Measurements from ENCODE around the gene CDCA3. TPM values are rescaled to one million over a fixed set of nuclear protein-coding genes. Genes with fewer than 3 reads are reported as not detected.
"Not testable (repeated sequence)": the region's sequence is repeated elsewhere in the genome, so short reads cannot be mapped to it uniquely, and the experiment has no call there.

The CDCA3 gene
- total RNA-seq, 4 donors from 2014 or later, result 1.1 to 5.9 (median 1.4) TPM

DNA sequence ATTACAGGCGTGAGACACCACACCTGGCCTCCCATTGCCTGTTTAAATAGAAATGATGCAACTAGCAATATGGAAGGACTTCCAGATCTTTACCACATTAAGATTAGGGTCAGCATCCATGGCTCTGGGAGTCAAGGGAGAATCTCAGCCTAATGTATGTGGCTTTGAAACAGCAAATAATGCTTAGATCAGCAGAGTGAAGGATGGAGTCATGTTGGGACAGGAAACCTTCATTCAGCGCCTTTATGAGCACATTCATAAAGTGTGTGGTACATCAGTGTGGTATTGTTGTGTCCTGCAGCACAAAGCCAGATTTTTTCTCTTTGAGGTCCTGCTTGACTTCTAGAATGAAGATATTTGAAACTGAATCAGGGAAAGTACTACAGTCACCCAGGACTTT is 37.3 kb upstream of the CDCA3 start:
- no peak for ATAC-seq
- Histone ChIP-seq H3K27me3 (no peaks in the 10 kb centered on the region), H3K27ac (no peak overlapping the region), H3K36me3 (peaks cover 0 to 24% of the 10 kb centered on the region in 2 donors), H3K9me3 (no peaks in the 10 kb centered on the region), H3K4me1 (peaks cover 0 to 19% (median 4%) of the 10 kb centered on the region in 3 donors), H3K4me3 (no peak overlapping the region)
- WGBS, 2 donors (ENCODE audit: low coverage in 1 of 2), result 100% methylated on average over 1 to 2 of the region's 2 CpGs
- TF ChIP-seq EP300 (IDR thresholded peaks at IDR 0.05), result no peak
- TF ChIP-seq POLR2A (IDR thresholded peaks at IDR 0.05), result no peak
- TF ChIP-seq, protein P1, sequence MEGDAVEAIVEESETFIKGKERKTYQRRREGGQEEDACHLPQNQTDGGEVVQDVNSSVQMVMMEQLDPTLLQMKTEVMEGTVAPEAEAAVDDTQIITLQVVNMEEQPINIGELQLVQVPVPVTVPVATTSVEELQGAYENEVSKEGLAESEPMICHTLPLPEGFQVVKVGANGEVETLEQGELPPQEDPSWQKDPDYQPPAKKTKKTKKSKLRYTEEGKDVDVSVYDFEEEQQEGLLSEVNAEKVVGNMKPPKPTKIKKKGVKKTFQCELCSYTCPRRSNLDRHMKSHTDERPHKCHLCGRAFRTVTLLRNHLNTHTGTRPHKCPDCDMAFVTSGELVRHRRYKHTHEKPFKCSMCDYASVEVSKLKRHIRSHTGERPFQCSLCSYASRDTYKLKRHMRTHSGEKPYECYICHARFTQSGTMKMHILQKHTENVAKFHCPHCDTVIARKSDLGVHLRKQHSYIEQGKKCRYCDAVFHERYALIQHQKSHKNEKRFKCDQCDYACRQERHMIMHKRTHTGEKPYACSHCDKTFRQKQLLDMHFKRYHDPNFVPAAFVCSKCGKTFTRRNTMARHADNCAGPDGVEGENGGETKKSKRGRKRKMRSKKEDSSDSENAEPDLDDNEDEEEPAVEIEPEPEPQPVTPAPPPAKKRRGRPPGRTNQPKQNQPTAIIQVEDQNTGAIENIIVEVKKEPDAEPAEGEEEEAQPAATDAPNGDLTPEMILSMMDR (IDR thresholded peaks at IDR 0.05), result no peak

DNA sequence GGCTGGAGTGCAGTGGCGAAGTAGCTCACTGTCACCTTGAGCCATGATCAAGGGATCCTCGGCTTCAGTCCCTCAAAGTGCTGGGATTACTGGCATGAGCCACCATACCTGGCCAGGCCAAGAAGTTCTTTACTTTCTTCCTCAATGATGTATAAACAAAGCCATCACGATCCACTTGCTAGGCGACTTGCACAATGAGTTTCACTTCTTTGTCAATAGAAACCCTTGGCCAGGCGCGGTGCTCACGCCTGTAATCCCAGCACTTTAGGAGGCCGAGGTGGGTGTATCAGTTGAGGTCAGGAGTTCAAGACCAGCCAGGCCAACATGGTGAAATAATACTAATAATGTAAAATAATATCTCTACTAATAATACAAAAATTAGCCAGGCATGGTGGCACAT is 36.4 kb upstream of the CDCA3 start:
- no peak for ATAC-seq
- Histone ChIP-seq H3K27me3 (no peaks in the 10 kb centered on the region), H3K4me3 (no peak overlapping the region), H3K9me3 (no peaks in the 10 kb centered on the region), H3K4me1 (peaks cover 0 to 19% (median 4%) of the 10 kb centered on the region in 3 donors), H3K27ac (no peak overlapping the region), H3K36me3 (peaks cover 0 to 33% of the 10 kb centered on the region in 2 donors)
- 77% methylated on average over 8 of the region's 8 CpGs; no CpG with 5 or more reads in 1 of the 2 donors for WGBS, 2 donors (ENCODE audit: low coverage in 1 of 2)
- TF ChIP-seq POLR2AphosphoS5 (IDR thresholded peaks at IDR 0.05) (no peak), POLR2A (IDR thresholded peaks at IDR 0.05) (no peak), EP300 (IDR thresholded peaks at IDR 0.05) (no peak)
- TF ChIP-seq, protein P1 (IDR thresholded peaks at IDR 0.05), result no peak

DNA sequence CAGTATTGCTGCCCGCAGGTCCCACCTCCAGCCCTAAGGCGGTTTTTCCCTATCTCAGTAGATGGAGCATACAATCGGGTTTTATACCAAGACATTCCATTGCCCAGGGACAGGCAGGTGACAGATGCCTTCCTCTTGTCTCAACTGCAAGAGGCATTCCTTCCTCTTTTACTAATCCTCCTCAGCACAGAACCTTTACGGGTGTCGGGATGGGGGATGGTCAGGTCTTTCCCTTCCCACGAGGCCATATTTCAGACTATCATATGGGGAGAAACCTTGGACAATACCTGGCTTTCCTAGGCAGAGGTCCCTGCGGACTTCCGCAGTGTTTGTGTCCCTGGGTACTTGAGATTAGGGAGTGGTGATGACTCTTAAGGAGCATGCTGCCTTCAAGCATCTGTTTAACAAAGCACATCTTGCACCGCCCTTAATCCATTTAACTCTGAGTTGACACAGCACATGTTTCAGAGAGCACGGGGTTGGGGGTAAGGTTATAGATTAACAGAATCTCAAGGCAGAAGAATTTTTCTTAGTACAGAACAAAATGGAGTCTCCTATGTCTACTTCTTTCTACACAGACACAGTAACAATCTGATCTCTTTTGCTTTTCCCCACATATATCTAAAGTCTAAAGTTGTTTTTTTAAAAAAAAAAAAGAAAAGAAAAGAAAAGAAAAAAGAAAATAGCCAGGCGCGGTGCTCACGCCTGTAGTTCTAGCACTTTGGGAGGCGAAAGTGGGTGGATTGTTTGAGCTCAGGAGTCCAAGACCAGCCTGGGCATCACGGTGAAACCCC is 35.3 kb upstream of the CDCA3 start:
- Histone ChIP-seq H3K36me3 (peaks cover 0 to 36% of the 10 kb centered on the region in 2 donors), H3K4me1 (peaks cover 0 to 10% (median 1%) of the 10 kb centered on the region in 3 donors)
- not testable (repeated sequence) for H3K27me3 ChIP-seq, ATAC-seq, H3K27ac ChIP-seq, H3K4me3 ChIP-seq, H3K9me3 ChIP-seq
- WGBS, 2 donors (ENCODE audit: low coverage in 1 of 2), result 59 to 66% methylated on average over 5 to 6 of the region's 15 CpGs

DNA sequence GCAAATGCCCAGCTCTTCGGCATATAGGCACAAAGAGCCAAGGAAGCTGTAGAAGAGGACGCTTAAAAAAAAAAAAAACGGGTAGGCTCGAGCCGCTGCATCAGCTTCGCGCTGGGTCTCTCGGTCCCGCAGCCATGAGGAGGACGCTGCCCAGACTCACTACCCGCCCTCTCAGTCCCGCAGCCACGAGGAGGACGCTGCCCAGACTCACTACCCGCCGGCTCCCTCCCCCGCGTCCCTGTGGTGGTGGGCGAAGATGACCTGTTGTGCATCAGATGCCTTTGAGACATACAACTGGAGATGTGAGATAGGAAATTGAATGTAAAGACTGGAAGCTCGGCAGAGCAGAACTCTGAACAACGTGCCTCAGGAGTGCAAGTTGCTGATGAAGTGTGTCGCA is 33.5 kb upstream of the CDCA3 start:
- 73 to 75% methylated on average over 6 to 19 of the region's 22 CpGs for WGBS, 2 donors (ENCODE audit: low coverage in 1 of 2)
- H3K36me3 ChIP-seq, result peaks cover 0 to 36% of the 10 kb centered on the region in 2 donors
- TF ChIP-seq EP300 (IDR thresholded peaks at IDR 0.05) (no peak), POLR2A (IDR thresholded peaks at IDR 0.05) (no peak), POLR2AphosphoS5 (IDR thresholded peaks at IDR 0.05) (no peak)
- TF ChIP-seq, protein P1 (IDR thresholded peaks at IDR 0.05), result no peak
- no peak for ATAC-seq
- no peak overlapping the region for H3K27ac ChIP-seq
- no peak overlapping the region for H3K4me3 ChIP-seq
- H3K27me3 ChIP-seq, result no peaks in the 10 kb centered on the region
- no peaks in the 10 kb centered on the region for H3K4me1 ChIP-seq
- H3K9me3 ChIP-seq, result no peaks in the 10 kb centered on the region

DNA sequence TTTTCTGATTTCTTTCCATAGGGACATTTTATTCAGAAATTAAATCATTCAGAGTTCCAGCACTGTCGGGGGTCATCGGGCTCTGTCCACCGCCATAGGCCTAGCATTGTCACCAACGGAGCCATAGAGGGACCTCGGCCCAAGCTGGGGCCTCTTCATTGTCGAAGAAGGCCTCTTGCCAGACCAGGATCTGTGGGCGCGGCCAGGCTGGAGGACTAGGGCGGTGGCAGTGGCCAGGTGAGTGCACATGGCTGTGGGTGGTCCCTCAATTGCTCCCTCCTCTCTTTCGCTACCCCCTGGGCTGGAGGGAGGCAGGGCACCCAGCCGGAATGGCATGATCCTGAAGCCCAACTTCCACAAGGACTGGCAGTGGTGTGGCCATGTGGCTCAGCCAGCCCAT is 32.6 kb upstream of the CDCA3 start:
- Histone ChIP-seq H3K27me3 (no peaks in the 10 kb centered on the region), H3K4me1 (no peaks in the 10 kb centered on the region), H3K27ac (no peak overlapping the region), H3K4me3 (no peak overlapping the region), H3K9me3 (no peaks in the 10 kb centered on the region), H3K36me3 (peaks cover 0 to 36% of the 10 kb centered on the region in 2 donors)
- 95 to 100% methylated on average over 1 to 3 of the region's 11 CpGs for WGBS, 2 donors (ENCODE audit: low coverage in 1 of 2)
- no peak for TF ChIP-seq EP300 (IDR thresholded peaks at IDR 0.05)
- no peak for TF ChIP-seq POLR2A (IDR thresholded peaks at IDR 0.05)
- no peak for TF ChIP-seq POLR2AphosphoS5 (IDR thresholded peaks at IDR 0.05)
- TF ChIP-seq, protein P1 (IDR thresholded peaks at IDR 0.05), result no peak
- ATAC-seq, result no peak

All from gastroesophageal sphincter (tissue), 4 donors.